NCI-H82 (cell line): Measurements from ENCODE around the gene SMIM8.

Experiments used
- DNase-seq: peaks from one replicate; lab custom pipeline; 2025; lab: John Stamatoyannopoulos, UW

SMIM8 gene

GRCh38 chr6:87334683-87335082, 12.3 kb downstream of the SMIM8 start:
- no peak for DNase-seq

DNA sequence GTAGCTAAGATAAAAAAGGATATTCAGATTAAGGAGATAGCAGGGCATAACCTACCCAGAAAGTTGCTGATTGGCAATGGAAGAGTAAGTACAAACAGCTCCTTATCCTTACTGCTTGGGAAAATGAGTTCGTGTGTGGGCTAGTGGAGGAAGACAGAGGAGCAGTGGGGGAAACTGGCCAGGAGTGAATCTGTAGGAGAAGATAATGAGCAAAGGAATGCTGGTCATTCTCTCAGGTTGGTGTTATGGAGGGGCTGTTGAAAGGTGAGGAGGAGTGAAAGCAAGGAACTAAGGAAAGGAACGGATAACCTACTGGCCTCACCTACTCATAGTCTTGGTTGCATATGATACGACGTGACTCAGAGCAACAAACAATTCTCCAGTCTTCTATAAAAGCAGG, 14.0 kb downstream of the SMIM8 start:
- DNase-seq, result no peak

DNA sequence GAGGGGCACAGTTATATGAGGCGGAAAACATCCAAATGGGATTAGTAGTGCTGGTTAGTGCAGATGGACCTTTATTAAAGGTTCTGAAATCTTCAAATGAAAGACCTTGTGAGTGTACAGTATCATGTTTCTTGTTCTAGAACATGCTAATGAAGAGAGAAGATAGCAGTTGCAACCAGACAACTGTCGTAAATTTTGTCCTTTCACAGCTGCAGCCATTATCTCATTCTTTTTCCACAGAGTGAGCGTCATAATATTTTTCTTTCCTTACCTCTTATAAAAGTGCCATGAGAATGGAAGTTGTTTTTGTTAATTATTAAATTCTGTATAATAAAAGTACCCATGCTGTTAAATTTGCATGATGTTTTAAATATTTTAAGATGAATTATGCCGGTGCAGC, 17.8 kb downstream of the SMIM8 start:
- no peak for DNase-seq

GRCh38 chr6:87341158-87341557, 18.8 kb downstream of the SMIM8 start:
- no peak for DNase-seq

GRCh38 chr6:87341899-87342298, 19.5 kb downstream of the SMIM8 start:
- DNase-seq, result no peak

DNA sequence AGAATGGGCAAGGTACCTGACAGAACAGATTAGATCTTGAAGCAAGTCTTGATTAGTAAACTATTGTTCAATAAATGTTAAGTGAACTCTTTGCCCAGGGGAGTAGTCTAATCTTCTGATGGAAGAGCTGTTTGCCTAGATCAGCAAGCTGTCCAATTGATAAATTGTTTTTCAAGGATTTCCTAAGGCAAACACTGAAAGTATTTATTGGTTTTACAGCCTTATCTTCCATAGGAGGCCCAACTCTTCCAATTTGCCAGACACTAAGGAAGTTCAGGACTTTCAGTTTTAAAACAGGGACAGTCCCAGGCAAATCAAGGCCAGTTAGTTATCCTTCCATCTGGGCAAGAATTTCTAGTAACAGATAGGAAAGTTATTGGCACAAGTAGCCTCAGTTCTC, 20.4 kb downstream of the SMIM8 start:
- peak; percentile 45 for DNase-seq

DNA sequence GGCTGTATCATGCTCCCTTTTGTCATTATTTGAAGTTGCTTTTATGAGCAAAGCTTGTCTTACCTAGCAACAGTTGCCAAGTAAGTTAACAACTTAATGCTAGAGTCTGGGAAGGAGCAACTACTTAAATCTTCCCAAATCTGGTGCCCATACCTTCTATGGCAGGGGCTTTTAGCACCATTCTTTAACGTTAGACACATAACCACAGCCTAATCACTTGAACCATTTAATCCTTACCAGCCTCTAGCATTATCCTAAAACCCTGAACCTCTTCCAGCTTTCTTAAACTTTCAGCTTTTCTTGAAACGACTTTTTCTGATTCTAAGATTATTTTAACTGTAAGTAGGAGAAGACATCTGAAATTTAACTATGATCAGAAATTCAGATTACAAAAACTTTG, 22.3 kb downstream of the SMIM8 start, which contains the start of gene C6orf163:
TSS of gene C6orf163 (plus strand) at position 83 of the 400 bp plus-strand sequence. CDS start at position 370, 287 bp downstream.
- DNase-seq, result peak; percentile 20

GRCh38 chr6:87346700-87347099, 24.3 kb downstream of the SMIM8 start:
- DNase-seq, result no peak

DNA sequence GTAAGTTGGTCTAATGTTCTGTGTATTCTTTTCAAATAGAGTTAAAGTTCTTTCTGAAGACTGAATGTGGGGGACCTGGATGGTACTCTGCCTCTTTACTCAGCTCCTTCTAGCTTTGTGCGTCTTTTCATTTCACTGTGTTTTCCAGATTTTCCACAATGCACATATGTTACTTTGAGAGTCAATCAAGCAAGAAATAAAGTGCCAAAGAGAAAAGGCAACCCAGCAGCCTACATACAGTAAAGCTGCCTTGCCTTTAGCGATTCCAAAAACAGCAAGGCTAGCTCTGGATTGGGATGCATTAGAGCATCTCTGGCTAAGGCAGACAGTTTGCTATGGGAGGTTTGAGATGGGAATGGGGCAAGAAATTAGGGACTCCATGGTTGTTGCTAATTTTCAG, 27.5 kb downstream of the SMIM8 start:
- no peak for DNase-seq

- DNase-seq, result no peak
Measured at GRCh38 chr6:87350516-87350915, 28.1 kb downstream of the SMIM8 start.

- DNase-seq, result no peak
Measured at GRCh38 chr6:87351583-87351982, 29.2 kb downstream of the SMIM8 start.

DNA sequence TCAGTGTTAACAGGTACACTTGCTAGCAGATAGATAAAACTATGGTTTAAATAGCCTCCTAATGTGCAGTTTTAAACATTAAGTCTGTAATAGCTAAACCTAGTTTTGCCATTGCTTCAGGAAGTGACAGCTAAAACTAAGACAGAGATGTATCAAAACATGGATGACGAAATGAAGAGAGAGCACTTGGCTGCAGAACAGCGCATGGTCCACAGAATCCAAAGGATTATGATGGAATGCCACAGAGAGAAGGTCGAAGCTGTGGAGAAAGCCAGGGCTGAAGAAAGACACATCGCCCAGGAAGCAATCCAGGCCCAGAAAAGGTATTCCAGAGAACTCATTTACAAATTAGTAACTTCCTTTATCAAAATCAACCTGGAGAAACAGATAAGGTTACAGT, 33.8 kb downstream of the SMIM8 start:
- DNase-seq, result no peak

- no peak for DNase-seq
Measured at GRCh38 chr6:87357479-87358196, 35.2 kb downstream of the SMIM8 start.

- no peak for DNase-seq
Measured at GRCh38 chr6:87364602-87365252, 42.3 kb downstream of the SMIM8 start.

GRCh38 chr6:87366072-87366827, 43.9 kb downstream of the SMIM8 start:
- DNase-seq, result no peak

- DNase-seq, result no peak
Measured at GRCh38 chr6:87366899-87367298, 44.5 kb downstream of the SMIM8 start.

- no peak for DNase-seq
Measured at GRCh38 chr6:87373377-87373776, 51.0 kb downstream of the SMIM8 start.

GRCh38 chr6:87375315-87375714, 52.9 kb downstream of the SMIM8 start:
- DNase-seq, result no peak

DNA sequence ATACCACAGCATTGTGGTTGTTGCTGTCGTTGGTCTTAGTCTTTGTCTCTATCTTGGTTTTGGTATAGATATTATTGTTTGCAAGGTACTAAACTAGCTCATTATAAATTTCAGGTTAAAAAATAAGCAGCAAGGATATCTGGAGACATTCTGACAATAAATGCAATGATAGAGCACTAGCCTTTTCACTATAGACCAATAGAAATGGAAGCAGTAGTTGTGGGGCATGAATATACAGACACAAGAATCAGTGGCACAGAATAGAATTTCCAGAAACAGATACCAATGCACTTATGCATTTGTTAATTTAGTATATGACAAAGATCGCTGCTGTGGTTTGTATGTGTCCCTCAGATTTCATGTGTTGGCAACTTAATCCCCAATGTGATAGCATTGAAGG, 54.3 kb downstream of the SMIM8 start:
- DNase-seq, result no peak

- peak; percentile 1 for DNase-seq
Measured at GRCh38 chr6:87378947-87379346, 56.6 kb downstream of the SMIM8 start.

DNA sequence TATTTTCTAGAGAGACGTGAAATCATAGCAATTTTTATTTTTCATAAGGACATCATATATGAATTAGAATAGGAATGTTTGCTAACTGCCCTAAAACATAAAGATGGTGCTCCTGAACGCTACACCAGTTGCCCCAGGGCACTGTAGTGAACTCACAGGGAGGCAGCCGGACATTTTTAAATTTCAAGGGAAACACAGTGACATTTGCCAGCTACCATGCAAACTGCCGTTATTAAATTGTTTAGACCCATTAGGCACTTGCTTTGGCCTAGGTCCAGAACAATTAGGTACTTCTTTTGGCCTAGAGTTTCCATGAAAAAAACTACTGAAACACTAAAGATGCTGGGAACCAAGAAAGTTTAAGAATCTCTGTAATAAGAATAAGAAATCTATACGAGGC, 60.5 kb downstream of the SMIM8 start:
- DNase-seq, result no peak

GRCh38 chr6:87384038-87384437, 61.6 kb downstream of the SMIM8 start:
- DNase-seq, result no peak

- DNase-seq, result no peak
Measured at GRCh38 chr6:87384449-87384848, 62.1 kb downstream of the SMIM8 start.
